OCI-LY3 (cell line): ENCODE results near the gene CASZ1.

Experiments used
- H2AFZ ChIP-seq: fragments of 200-600, 300-600 bp; shearing (Covaris generic); 2 replicates; pipeline ENCODE4 v1.6.0; 2014; ENCODE audit warnings: antibody characterized with exemption, low read depth, low read length
- H3K27ac ChIP-seq: fragments of 200-600, 300-600 bp; sonication (generic); 2 replicates; pipeline ENCODE4 v1.5.1; 2014; ENCODE audit warnings: mild to moderate bottlenecking, low read length, moderate library complexity, mixed read lengths
- H3K27me3 ChIP-seq: fragments of 200-600, 300-600 bp; sonication (generic); 2 replicates; pipeline ENCODE4 v1.6.1; 2014; ENCODE audit warnings: low read depth, low read length, mixed read lengths
- H3K36me3 ChIP-seq: fragments of 200-600, 300-600 bp; sonication (generic); replicated peaks from 2 replicates; pipeline ENCODE3; 2014; ENCODE audit warnings: low read depth, low read length, mixed read lengths
- H3K4me1 ChIP-seq: fragments of 300-600, 200-600 bp; sonication (generic); 2 replicates; pipeline ENCODE4 v1.6.1; 2014; ENCODE audit warnings: low read length, mixed read lengths
- H3K4me2 ChIP-seq: fragments of 200-600, 300-600 bp; sonication (generic); 2 replicates; pipeline ENCODE4 v1.6.1; 2014; ENCODE audit warnings: low read length, mixed read lengths
- H3K4me3 ChIP-seq: fragments of 300-600, 200-600 bp; sonication (generic); 2 replicates; pipeline ENCODE4 v1.5.1; 2014; ENCODE audit warnings: antibody characterized with exemption, mild to moderate bottlenecking, low read length, moderate library complexity
- H3K79me2 ChIP-seq: fragments of 300-600, 200-600 bp; shearing (Covaris generic); 2 replicates; pipeline ENCODE4 v1.6.1; 2014; ENCODE audit warnings: mild to moderate bottlenecking, low read length, mixed read lengths
- H3K9ac ChIP-seq: fragments of 300-600, 200-600 bp; shearing (Covaris generic); 2 replicates; pipeline ENCODE4 v1.6.0; 2014; ENCODE audit warnings: mild to moderate bottlenecking, low read length, moderate library complexity
- H3K9me3 ChIP-seq: fragments of 200-600, 300-600 bp; shearing (Covaris generic); 2 replicates; pipeline ENCODE4 v1.6.1; 2014; ENCODE audit warnings: low read length, mixed read lengths; ENCODE audit not compliant: insufficient read depth
- H4K20me1 ChIP-seq: fragments of 200-600, 300-600 bp; sonication (generic); 2 replicates; pipeline ENCODE4 v1.6.1; 2016; ENCODE audit warnings: low read length, mixed read lengths; ENCODE audit not compliant: insufficient read depth
- EZH2phosphoT487 ChIP-seq: fragments of 200-600 bp; shearing (Covaris generic); IDR thresholded peaks from 2 replicates; pipeline ENCODE4 v1.6.1; 2018; ENCODE audit warnings: antibody characterized with exemption, mixed run types, low read depth
- TF ChIP-seq, protein P1 (sequence below): fragments of 200-600, 300-600 bp; sonication (generic); IDR thresholded peaks from 2 replicates; pipeline ENCODE4 v1.5.1; 2014; ENCODE audit warnings: antibody characterized with exemption, low read length, low read depth

CASZ1 gene

GRCh38 chr1:10768552-10768951 is 27.9 kb downstream of the CASZ1 start:
- Histone ChIP-seq H3K79me2 (no peaks in the 10 kb centered on the region), H3K27ac (no peak overlapping the region), H3K4me3 (no peak overlapping the region), H3K27me3 (peaks cover 11% of the 10 kb centered on the region; the same call in 1 of the 2 replicates), H4K20me1 (no peaks in the 10 kb centered on the region), H2AFZ (no peak overlapping the region), H3K4me2 (no peak overlapping the region), H3K9ac (no peak overlapping the region), H3K4me1 (no peaks in the 10 kb centered on the region), H3K9me3 (no peaks in the 10 kb centered on the region), H3K36me3 (no peaks in the 10 kb centered on the region)
- no peak for TF ChIP-seq EZH2phosphoT487
- TF ChIP-seq, protein P1, sequence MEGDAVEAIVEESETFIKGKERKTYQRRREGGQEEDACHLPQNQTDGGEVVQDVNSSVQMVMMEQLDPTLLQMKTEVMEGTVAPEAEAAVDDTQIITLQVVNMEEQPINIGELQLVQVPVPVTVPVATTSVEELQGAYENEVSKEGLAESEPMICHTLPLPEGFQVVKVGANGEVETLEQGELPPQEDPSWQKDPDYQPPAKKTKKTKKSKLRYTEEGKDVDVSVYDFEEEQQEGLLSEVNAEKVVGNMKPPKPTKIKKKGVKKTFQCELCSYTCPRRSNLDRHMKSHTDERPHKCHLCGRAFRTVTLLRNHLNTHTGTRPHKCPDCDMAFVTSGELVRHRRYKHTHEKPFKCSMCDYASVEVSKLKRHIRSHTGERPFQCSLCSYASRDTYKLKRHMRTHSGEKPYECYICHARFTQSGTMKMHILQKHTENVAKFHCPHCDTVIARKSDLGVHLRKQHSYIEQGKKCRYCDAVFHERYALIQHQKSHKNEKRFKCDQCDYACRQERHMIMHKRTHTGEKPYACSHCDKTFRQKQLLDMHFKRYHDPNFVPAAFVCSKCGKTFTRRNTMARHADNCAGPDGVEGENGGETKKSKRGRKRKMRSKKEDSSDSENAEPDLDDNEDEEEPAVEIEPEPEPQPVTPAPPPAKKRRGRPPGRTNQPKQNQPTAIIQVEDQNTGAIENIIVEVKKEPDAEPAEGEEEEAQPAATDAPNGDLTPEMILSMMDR = no peak

DNA sequence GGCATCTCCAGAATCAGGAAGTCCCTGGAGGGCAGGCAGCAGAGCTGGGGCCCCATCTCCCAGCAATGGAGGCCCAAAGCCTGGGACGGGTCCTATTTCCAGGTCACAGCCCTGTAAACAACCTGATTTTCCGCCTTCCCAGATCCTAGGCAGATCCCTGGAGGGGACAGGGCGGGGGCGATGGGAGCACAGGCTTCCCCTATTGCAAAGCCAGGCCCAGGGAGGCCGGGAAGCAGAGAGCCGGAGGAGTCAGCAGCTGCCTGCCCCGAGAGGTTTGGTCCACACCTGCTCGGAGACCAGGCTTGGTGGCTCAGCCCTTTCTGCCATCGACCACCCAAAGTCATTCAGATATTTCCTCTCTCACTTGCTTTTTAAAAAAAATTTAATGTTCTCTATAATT is 29.2 kb downstream of the CASZ1 start:
- H3K79me2 ChIP-seq = no peaks in the 10 kb centered on the region
- H3K4me3 ChIP-seq = no peak overlapping the region
- H3K27me3 ChIP-seq = peaks cover 6% of the 10 kb centered on the region; the same call in 1 of the 2 replicates
- H3K27ac ChIP-seq = no peak overlapping the region
- no peak overlapping the region for H2AFZ ChIP-seq
- no peak overlapping the region for H3K4me2 ChIP-seq
- no peaks in the 10 kb centered on the region for H3K36me3 ChIP-seq
- no peaks in the 10 kb centered on the region for H3K9me3 ChIP-seq
- no peaks in the 10 kb centered on the region for H4K20me1 ChIP-seq
- no peaks in the 10 kb centered on the region for H3K4me1 ChIP-seq
- H3K9ac ChIP-seq = no peak overlapping the region
- TF ChIP-seq, protein P1 = no peak
- TF ChIP-seq EZH2phosphoT487 = no peak

- Histone ChIP-seq H3K4me2 (no peak overlapping the region), H2AFZ (no peak overlapping the region), H3K4me3 (no peak overlapping the region), H3K27ac (no peak overlapping the region), H3K79me2 (no peaks in the 10 kb centered on the region), H3K4me1 (no peaks in the 10 kb centered on the region), H3K9me3 (no peaks in the 10 kb centered on the region), H3K36me3 (no peaks in the 10 kb centered on the region), H4K20me1 (no peaks in the 10 kb centered on the region), H3K9ac (no peak overlapping the region), H3K27me3 (no peaks in the 10 kb centered on the region)
- TF ChIP-seq, protein P1 = no peak
- no peak for TF ChIP-seq EZH2phosphoT487
Measured at GRCh38 chr1:10765734-10766478, 30.5 kb downstream of the CASZ1 start.

GRCh38 chr1:10765304-10765703 is 31.1 kb downstream of the CASZ1 start:
- Histone ChIP-seq H3K36me3 (no peaks in the 10 kb centered on the region), H3K9me3 (no peaks in the 10 kb centered on the region), H3K9ac (no peak overlapping the region), H3K4me3 (no peak overlapping the region), H3K79me2 (no peaks in the 10 kb centered on the region), H3K4me2 (no peak overlapping the region), H3K4me1 (no peaks in the 10 kb centered on the region), H2AFZ (no peak overlapping the region), H4K20me1 (no peaks in the 10 kb centered on the region), H3K27me3 (no peaks in the 10 kb centered on the region), H3K27ac (no peak overlapping the region)
- no peak for TF ChIP-seq EZH2phosphoT487
- TF ChIP-seq, protein P1 = no peak
